Cardiac fibroblast (primary cell): Measurements from ENCODE around the gene ANKRD33B.

ENCODE experiments used
- DNase-seq, 2 donors: peaks; one replicate each; pipeline versions ENCODE4 v3.0.0 to v3.0.0-alpha.2; 2010; ENCODE audit warnings: low read depth in 2 of 2
- H3K4me3 ChIP-seq, 2 donors: replicated peaks in 1 of 2; 1 replicate in 1 of 2; 2 replicates in 1 of 2; pipeline ENCODE4 v1.5.1; 2011; ENCODE audit warnings: low read depth in 2 of 2, low read length in 2 of 2, mild to moderate bottlenecking in 2 of 2, moderate library complexity in 1 of 2
- CTCF ChIP-seq: IDR thresholded peaks from one replicate; pipeline ENCODE4 v1.5.1; 2011; ENCODE audit warnings: low read depth, mild to moderate bottlenecking, low read length, inconsistent platforms

The ANKRD33B gene

GRCh38 chr5:10645146-10645545 is 81.3 kb downstream of the ANKRD33B start:
- TF ChIP-seq CTCF = no peak
- H3K4me3 ChIP-seq = no peak overlapping the region
- DNase-seq = no peak

GRCh38 chr5:10645671-10646070 is 81.8 kb downstream of the ANKRD33B start:
- H3K4me3 ChIP-seq = no peak overlapping the region
- no peak for TF ChIP-seq CTCF
- DNase-seq = no peak

GRCh38 chr5:10647640-10648039 is 83.8 kb downstream of the ANKRD33B start:
- DNase-seq = no peak
- TF ChIP-seq CTCF = no peak

GRCh38 chr5:10648806-10649665 is 85.2 kb downstream of the ANKRD33B start:
- TF ChIP-seq CTCF = no peak
- no peak overlapping the region for H3K4me3 ChIP-seq
- no peak for DNase-seq

More at GRCh38 chr5:10647640-10648039, 83.8 kb downstream of the ANKRD33B start:
- H3K4me3 ChIP-seq = no peak overlapping the region

GRCh38 chr5:10649666-10650380 is 86.0 kb downstream of the ANKRD33B start:
- no peak for TF ChIP-seq CTCF
- DNase-seq = peak in 1 of 2 donors; percentile 34
- no peak overlapping the region for H3K4me3 ChIP-seq

- DNase-seq = peak; percentile 15 to 34
- TF ChIP-seq CTCF = no peak
- H3K4me3 ChIP-seq = no peak overlapping the region
Observed at GRCh38 chr5:10652151-10652550, 88.3 kb downstream of the ANKRD33B start.
